OCI-LY1 (cell line): ENCODE results near the gene BMPR1A.

Source experiments
- EZH2 ChIP-seq: fragments of 200-600 bp; sonication (generic), shearing (Covaris generic); IDR thresholded peaks from 2 replicates; pipeline ENCODE4 v1.8.0; 2017; ENCODE audit warnings: borderline replicate concordance, mixed run types, mild to moderate bottlenecking, antibody characterized with exemption, low read length, moderate library complexity, mixed read lengths
- TF ChIP-seq, protein P1 (sequence below): fragments of 200-600 bp; sonication (generic), shearing (Covaris generic); IDR thresholded peaks from 2 replicates; pipeline ENCODE4 v1.5.1; 2017; ENCODE audit warnings: mild to moderate bottlenecking, antibody characterized with exemption, low read length, moderate library complexity, mixed read lengths

- TF ChIP-seq, protein P1, sequence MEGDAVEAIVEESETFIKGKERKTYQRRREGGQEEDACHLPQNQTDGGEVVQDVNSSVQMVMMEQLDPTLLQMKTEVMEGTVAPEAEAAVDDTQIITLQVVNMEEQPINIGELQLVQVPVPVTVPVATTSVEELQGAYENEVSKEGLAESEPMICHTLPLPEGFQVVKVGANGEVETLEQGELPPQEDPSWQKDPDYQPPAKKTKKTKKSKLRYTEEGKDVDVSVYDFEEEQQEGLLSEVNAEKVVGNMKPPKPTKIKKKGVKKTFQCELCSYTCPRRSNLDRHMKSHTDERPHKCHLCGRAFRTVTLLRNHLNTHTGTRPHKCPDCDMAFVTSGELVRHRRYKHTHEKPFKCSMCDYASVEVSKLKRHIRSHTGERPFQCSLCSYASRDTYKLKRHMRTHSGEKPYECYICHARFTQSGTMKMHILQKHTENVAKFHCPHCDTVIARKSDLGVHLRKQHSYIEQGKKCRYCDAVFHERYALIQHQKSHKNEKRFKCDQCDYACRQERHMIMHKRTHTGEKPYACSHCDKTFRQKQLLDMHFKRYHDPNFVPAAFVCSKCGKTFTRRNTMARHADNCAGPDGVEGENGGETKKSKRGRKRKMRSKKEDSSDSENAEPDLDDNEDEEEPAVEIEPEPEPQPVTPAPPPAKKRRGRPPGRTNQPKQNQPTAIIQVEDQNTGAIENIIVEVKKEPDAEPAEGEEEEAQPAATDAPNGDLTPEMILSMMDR = no peak
- TF ChIP-seq EZH2 = no peak
These were observed 67.1 kb downstream of the BMPR1A start for GRCh38 chr10:86823565-86823964.
